HG02973 (cell line): ENCODE results near the gene ENTPD1.
"Not testable (repeated sequence)": the region's sequence is repeated elsewhere in the genome, so short reads cannot be mapped to it uniquely, and the experiment has no call there.

Experiments used
- ATAC-seq: cut with Tn5 transposase; IDR thresholded peaks from one replicate; pipeline ENCODE4 v1.9.1; 2021; ENCODE audit warnings: moderate library complexity; ENCODE audit not compliant: unreplicated experiment

The ENTPD1 gene

GRCh38 chr10:95758351-95759025 is 2.5 kb downstream of the ENTPD1 start:
- peak; percentile 38 for ATAC-seq

- no peak for ATAC-seq
Measured at GRCh38 chr10:95759233-95759826, 3.4 kb downstream of the ENTPD1 start.

GRCh38 chr10:95761939-95762492 is 6.1 kb downstream of the ENTPD1 start:
- no peak for ATAC-seq

GRCh38 chr10:95767884-95768556 is 12.1 kb downstream of the ENTPD1 start:
- peak; percentile 94 for ATAC-seq

- ATAC-seq, result no peak
Measured at GRCh38 chr10:95770084-95770720, 14.2 kb downstream of the ENTPD1 start.

GRCh38 chr10:95773454-95773853 is 17.5 kb downstream of the ENTPD1 start:
- not testable (repeated sequence) for ATAC-seq

GRCh38 chr10:95777638-95778037 is 21.7 kb downstream of the ENTPD1 start:
- not testable (repeated sequence) for ATAC-seq

GRCh38 chr10:95782318-95782717 is 26.4 kb downstream of the ENTPD1 start:
- no peak for ATAC-seq

- ATAC-seq, result peak; percentile 52
Measured at GRCh38 chr10:95783741-95784140, 27.8 kb downstream of the ENTPD1 start.

GRCh38 chr10:95784279-95784913 is 28.4 kb downstream of the ENTPD1 start:
- ATAC-seq, result peak; percentile 11

- no peak for ATAC-seq
Measured at GRCh38 chr10:95785317-95785716, 29.4 kb downstream of the ENTPD1 start.

GRCh38 chr10:95785942-95786669 is 30.1 kb downstream of the ENTPD1 start:
- no peak for ATAC-seq

- no peak for ATAC-seq
Measured at GRCh38 chr10:95787447-95787846, 31.5 kb downstream of the ENTPD1 start.

GRCh38 chr10:95788830-95789229 is 32.9 kb downstream of the ENTPD1 start:
- no peak for ATAC-seq

- ATAC-seq, result no peak
Measured at GRCh38 chr10:95789902-95790301, 33.9 kb downstream of the ENTPD1 start.

- ATAC-seq, result peak; percentile 43
Measured at GRCh38 chr10:95790982-95791381, 35.0 kb downstream of the ENTPD1 start.

GRCh38 chr10:95791425-95791979 is 35.5 kb downstream of the ENTPD1 start:
- ATAC-seq, result no peak

- no peak for ATAC-seq
Measured at GRCh38 chr10:95792211-95792780, 36.3 kb downstream of the ENTPD1 start.

- no peak for ATAC-seq
Measured at GRCh38 chr10:95792874-95793285, 36.9 kb downstream of the ENTPD1 start.
